Keratinocyte (primary cell): ENCODE measurements around the gene BTBD6. TPM values are rescaled to one million over a fixed set of nuclear protein-coding genes. Genes with fewer than 3 reads are reported as not detected.

Experiments used
- DNase-seq: peaks from one replicate; pipeline ENCODE4 v3.0.0-alpha.2; 2011; ENCODE audit warnings: low read depth, missing footprints, low spot score
- FAIRE-seq: peaks from 2 replicates; lab custom pipeline; 2011; peaks lifted over from hg19 to GRCh38; lab: Jason Lieb, UNC
- H2AFZ ChIP-seq: 2 replicates; pipeline ENCODE4 v1.6.0; 2012; ENCODE audit warnings: low read length, control low read depth, inconsistent platforms; ENCODE audit not compliant: control insufficient read depth
- H3K27ac ChIP-seq: 2 replicates; pipeline ENCODE4 v1.5.1; 2011; ENCODE audit warnings: low read length; ENCODE audit not compliant: control insufficient read depth, insufficient read depth
- H3K27me3 ChIP-seq: 3 replicates; pipeline ENCODE4 v1.6.0; 2011; ENCODE audit warnings: low read length; ENCODE audit not compliant: control insufficient read depth, insufficient read depth; ENCODE audit errors: extremely low read depth
- H3K36me3 ChIP-seq, 2 experiments: 2 replicates in 1 of 2; 3 replicates in 1 of 2; pipeline ENCODE4 v1.5.1; 2011; ENCODE audit warnings: low read length in 2 of 2, mild to moderate bottlenecking in 1 of 2; ENCODE audit not compliant: control insufficient read depth in 2 of 2, insufficient read depth in 2 of 2; ENCODE audit errors: extremely low read depth in 1 of 2
- H3K4me1 ChIP-seq: 3 replicates; pipeline ENCODE4 v1.5.1; 2011; ENCODE audit warnings: low read length; ENCODE audit not compliant: control insufficient read depth, insufficient read depth; ENCODE audit errors: extremely low read depth
- H3K4me2 ChIP-seq: 3 replicates; pipeline ENCODE4 v1.6.0; 2011; ENCODE audit warnings: low read depth, low read length; ENCODE audit not compliant: control insufficient read depth, insufficient read depth; ENCODE audit errors: extremely low read depth
- H3K4me3 ChIP-seq, 3 experiments: fragments of 200-600 bp in 1 of 3; sonication (generic) in 1 of 3; 2 replicates in 2 of 3; 3 replicates in 1 of 3; pipeline ENCODE4 v1.5.1; 2011 to 2016; ENCODE audit warnings: low read length in 3 of 3, mild to moderate bottlenecking in 3 of 3, control low read depth in 2 of 3, inconsistent platforms in 1 of 3, low read depth in 1 of 3, mixed read lengths in 1 of 3, mixed run types in 1 of 3, moderate library complexity in 1 of 3; ENCODE audit not compliant: control insufficient read depth in 2 of 3, insufficient read depth in 2 of 3; ENCODE audit errors: extremely low read depth in 1 of 3
- H3K79me2 ChIP-seq: 2 replicates; pipeline ENCODE4 v1.6.0; 2012; ENCODE audit warnings: low read length; ENCODE audit not compliant: control insufficient read depth, insufficient read depth
- H3K9ac ChIP-seq: 3 replicates; pipeline ENCODE4 v1.6.0; 2011; ENCODE audit warnings: low read length; ENCODE audit not compliant: control insufficient read depth, insufficient read depth; ENCODE audit errors: extremely low read depth
- H3K9me1 ChIP-seq: 3 replicates; pipeline ENCODE4 v1.6.0; 2011; ENCODE audit warnings: low read length; ENCODE audit not compliant: control insufficient read depth, insufficient read depth; ENCODE audit errors: extremely low read depth
- H3K9me3 ChIP-seq: 2 replicates; pipeline ENCODE4 v1.5.1; 2012; ENCODE audit warnings: low read depth, low read length; ENCODE audit not compliant: control insufficient read depth
- H4K20me1 ChIP-seq: 3 replicates; pipeline ENCODE4 v1.6.0; 2011; ENCODE audit warnings: low read length; ENCODE audit not compliant: control insufficient read depth, insufficient read depth; ENCODE audit errors: extremely low read depth
- EZH2 ChIP-seq: IDR thresholded peaks from one replicate; pipeline ENCODE4 v1.6.1; 2012; ENCODE audit warnings: inconsistent platforms, mild to moderate bottlenecking, low read length, moderate library complexity
- dilution Hi-C: fragments of 300-500 bp; cut with MboI; formaldehyde crosslinking; loops from one replicate; pipeline ENCODE4 v1.7.0; 2020; ENCODE audit warnings: low sequenced_read_pairs; ENCODE audit not compliant: extremely low pct_ligation_motif_present
- polyA plus RNA-seq, 5 experiments: library from polyadenylated mRNA; depleted of rRNA in 3 of 5; stranded (reverse) in 3 of 5; stranded (forward) in 1 of 5; unstranded in 1 of 5; fragments of >200 nt; gene quantifications; 1 replicate in 1 of 5; 2 replicates in 3 of 5; 3 replicates in 1 of 5; pipeline versions ENCODE4 v1.2.1 to v1.2.3, GENCODE V29; 2011 to 2012; ENCODE audit warnings: missing spikeins in 2 of 5, low read depth in 1 of 5, low replicate concordance in 1 of 5
- TF ChIP-seq, protein P1 (sequence below), 3 experiments: IDR thresholded peaks in 1 of 3; conservative IDR thresholded peaks in 1 of 3; optimal IDR thresholded peaks in 1 of 3; 2 replicates in 2 of 3; 3 replicates in 1 of 3; pipeline versions ENCODE3 to v1.5.1; 2011; ENCODE audit warnings: low read length in 3 of 3, mild to moderate bottlenecking in 3 of 3, moderate library complexity in 2 of 3, control low read depth in 1 of 3, inconsistent platforms in 1 of 3; ENCODE audit not compliant: insufficient read depth in 2 of 3; ENCODE audit errors: extremely low read depth in 1 of 3

Gene BTBD6
- polyA plus RNA-seq, 1 donor (not counting 4 experiments of a cell fraction or from before 2014, with no cell fraction given), result 22.2 TPM

DNA sequence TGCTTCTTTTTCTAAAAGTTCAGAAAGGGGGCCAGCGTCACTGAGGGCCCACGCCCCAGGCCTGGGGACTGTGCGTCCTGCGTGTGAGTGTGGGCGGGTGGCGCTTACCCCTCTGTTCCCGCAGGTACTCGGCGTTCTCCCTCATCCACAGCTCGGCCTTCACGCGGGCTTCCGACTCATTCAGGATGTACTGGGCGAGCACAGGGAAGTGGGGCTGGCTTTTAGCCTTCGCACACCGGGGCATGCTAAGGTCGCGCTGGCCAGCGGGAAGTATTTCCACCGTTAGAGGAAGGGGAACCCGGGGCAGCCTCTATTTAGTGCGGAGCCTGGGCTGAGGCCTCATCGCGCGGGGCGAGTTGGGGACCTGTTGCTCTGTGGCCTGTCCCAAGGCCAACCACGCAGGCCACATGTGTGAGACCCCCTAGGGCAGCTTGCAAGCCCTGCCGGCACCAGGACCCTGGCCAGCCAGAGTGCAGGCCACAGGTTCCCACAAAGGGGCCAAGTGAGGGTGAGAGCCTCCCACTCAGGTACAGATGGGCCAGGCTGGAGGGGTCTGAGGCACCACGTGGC is 29.2 kb upstream of the BTBD6 start:
- dilution Hi-C loops, result no loop called here
- FAIRE-seq (no peak), DNase-seq (no peak)
- Histone ChIP-seq H3K9me1 (no peaks in the 10 kb centered on the region), H3K9me3 (no peaks in the 10 kb centered on the region), H3K79me2 (no peaks in the 10 kb centered on the region), H3K9ac (no peak overlapping the region), H3K4me3 (no peak overlapping the region), H3K4me2 (no peak overlapping the region), H2AFZ (no peak overlapping the region), H3K27me3 (no peaks in the 10 kb centered on the region), H4K20me1 (no peaks in the 10 kb centered on the region), H3K36me3 (peaks cover 7 to 18% of the 10 kb centered on the region in 2 experiments), H3K4me1 (no peaks in the 10 kb centered on the region), H3K27ac (no peak overlapping the region)
- no peak for TF ChIP-seq EZH2
- TF ChIP-seq, protein P1, sequence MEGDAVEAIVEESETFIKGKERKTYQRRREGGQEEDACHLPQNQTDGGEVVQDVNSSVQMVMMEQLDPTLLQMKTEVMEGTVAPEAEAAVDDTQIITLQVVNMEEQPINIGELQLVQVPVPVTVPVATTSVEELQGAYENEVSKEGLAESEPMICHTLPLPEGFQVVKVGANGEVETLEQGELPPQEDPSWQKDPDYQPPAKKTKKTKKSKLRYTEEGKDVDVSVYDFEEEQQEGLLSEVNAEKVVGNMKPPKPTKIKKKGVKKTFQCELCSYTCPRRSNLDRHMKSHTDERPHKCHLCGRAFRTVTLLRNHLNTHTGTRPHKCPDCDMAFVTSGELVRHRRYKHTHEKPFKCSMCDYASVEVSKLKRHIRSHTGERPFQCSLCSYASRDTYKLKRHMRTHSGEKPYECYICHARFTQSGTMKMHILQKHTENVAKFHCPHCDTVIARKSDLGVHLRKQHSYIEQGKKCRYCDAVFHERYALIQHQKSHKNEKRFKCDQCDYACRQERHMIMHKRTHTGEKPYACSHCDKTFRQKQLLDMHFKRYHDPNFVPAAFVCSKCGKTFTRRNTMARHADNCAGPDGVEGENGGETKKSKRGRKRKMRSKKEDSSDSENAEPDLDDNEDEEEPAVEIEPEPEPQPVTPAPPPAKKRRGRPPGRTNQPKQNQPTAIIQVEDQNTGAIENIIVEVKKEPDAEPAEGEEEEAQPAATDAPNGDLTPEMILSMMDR (optimal IDR thresholded peaks at IDR 0.05 in 1 of 3, IDR thresholded peaks at IDR 0.05 in 1 of 3, conservative IDR thresholded peaks at IDR 0.05 in 1 of 3; ENCODE audit: extremely low read depth in 1 of 3, insufficient read depth in 2 of 3, low read length in 3 of 3), result no peak

DNA sequence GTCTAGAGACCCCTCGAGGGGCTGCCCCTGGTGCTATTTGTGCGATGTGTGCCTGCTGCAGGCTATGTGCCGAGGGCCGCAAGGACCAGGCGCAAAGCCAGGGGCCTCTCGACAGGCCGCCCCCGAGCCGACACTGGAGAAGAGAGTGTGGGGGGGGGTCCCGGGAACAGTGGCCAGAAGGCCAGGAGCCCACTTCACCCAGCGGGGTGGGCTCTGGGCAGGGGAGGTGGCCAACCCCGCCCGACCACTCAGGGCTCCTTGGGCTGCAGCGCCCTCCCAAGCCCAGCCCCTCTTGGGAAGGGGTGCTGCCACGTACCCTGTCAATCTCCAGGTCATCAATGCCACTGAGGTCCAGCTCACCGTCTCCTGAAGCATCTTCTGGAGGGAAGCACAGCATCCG is 28.6 kb upstream of the BTBD6 start:
- dilution Hi-C loops, result no loop called here
- Histone ChIP-seq H3K4me3 (no peak overlapping the region), H3K27me3 (no peaks in the 10 kb centered on the region), H3K4me1 (no peaks in the 10 kb centered on the region), H4K20me1 (no peaks in the 10 kb centered on the region), H3K9me3 (no peaks in the 10 kb centered on the region), H3K27ac (no peak overlapping the region), H3K9me1 (no peaks in the 10 kb centered on the region), H2AFZ (no peak overlapping the region), H3K9ac (no peak overlapping the region), H3K4me2 (no peak overlapping the region), H3K79me2 (no peaks in the 10 kb centered on the region), H3K36me3 (peaks cover 7 to 18% of the 10 kb centered on the region in 2 experiments)
- TF ChIP-seq, protein P1 (optimal IDR thresholded peaks at IDR 0.05 in 1 of 3, IDR thresholded peaks at IDR 0.05 in 1 of 3, conservative IDR thresholded peaks at IDR 0.05 in 1 of 3; ENCODE audit: extremely low read depth in 1 of 3, insufficient read depth in 2 of 3, low read length in 3 of 3), result no peak
- TF ChIP-seq EZH2, result no peak
- DNase-seq (no peak), FAIRE-seq (no peak)
